Testis (tissue), 2 donors: Measurements from ENCODE around the gene ACOT13.

Experiments used
- POLR2A ChIP-seq: fragments of 450-650 bp; IDR thresholded peaks from one replicate; pipeline ENCODE4 v1.6.1; 2017; ENCODE audit warnings: antibody characterized with exemption, mild to moderate bottlenecking, moderate library complexity
- TF ChIP-seq, protein P1 (sequence below), 3 experiments: fragments of 450-650 bp in 2 of 3; fragments of 200-600 bp in 1 of 3; sonication (generic) in 1 of 3; IDR thresholded peaks; one replicate each; pipeline ENCODE4 v1.5.1; 2016 to 2019; ENCODE audit warnings: antibody characterized with exemption in 3 of 3, mild to moderate bottlenecking in 2 of 3, moderate library complexity in 1 of 3

DNA sequence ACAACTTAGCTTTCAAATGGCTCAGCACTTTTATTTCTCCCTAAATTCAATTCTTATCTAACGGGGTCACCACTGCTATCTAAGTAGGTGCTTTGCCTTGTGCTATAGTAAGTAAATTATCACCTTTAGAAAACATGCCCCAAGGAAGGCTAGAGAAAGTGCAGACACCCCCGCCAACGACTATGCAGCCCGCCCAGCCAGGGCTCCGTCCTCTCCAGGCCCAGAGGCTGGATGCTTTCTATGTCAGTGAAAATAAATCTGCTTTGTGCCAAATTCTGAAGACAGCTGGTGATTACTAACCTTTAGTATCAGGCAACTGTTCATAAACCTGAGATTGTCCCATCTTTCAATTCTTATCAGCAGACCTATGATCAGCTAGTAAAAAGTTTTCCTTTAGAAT lies 35.2 kb upstream of the ACOT13 start:
- TF ChIP-seq, protein P1, sequence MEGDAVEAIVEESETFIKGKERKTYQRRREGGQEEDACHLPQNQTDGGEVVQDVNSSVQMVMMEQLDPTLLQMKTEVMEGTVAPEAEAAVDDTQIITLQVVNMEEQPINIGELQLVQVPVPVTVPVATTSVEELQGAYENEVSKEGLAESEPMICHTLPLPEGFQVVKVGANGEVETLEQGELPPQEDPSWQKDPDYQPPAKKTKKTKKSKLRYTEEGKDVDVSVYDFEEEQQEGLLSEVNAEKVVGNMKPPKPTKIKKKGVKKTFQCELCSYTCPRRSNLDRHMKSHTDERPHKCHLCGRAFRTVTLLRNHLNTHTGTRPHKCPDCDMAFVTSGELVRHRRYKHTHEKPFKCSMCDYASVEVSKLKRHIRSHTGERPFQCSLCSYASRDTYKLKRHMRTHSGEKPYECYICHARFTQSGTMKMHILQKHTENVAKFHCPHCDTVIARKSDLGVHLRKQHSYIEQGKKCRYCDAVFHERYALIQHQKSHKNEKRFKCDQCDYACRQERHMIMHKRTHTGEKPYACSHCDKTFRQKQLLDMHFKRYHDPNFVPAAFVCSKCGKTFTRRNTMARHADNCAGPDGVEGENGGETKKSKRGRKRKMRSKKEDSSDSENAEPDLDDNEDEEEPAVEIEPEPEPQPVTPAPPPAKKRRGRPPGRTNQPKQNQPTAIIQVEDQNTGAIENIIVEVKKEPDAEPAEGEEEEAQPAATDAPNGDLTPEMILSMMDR (IDR thresholded peaks at IDR 0.05): no peak
- TF ChIP-seq POLR2A: no peak
